ENCODE data around the gene GCNT4.
"Not testable (repeated sequence)": the region's sequence is repeated elsewhere in the genome, so short reads cannot be mapped to it uniquely, and the experiment has no call there.

The GCNT4 gene

DNA sequence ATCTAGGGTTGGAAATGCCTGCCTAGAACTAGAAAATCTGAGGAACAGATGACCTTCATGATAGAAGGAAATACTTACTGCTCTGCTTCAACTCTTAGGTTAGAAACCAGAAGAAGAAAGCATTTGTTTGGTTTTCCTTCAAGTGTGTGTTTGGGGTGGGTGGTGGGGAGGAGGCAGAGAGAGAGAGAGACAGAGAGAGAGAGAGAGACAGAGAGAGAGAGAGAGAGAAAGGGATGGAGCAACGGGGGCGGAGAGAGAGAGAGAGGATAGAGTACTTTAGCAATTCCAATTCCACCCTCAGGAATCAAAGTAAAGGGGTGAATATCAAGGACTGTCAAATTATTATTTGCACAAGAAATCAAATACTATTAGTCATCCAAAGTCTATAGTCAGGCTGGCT is 29.2 kb upstream of the GCNT4 start:
- H3K36me3 ChIP-seq (replicated peaks; ENCODE audit: insufficient read depth, low read length), result no peaks in the 10 kb centered on the region
- H3F3A ChIP-seq (ENCODE audit: insufficient read depth, low read length), result no peaks in the 10 kb centered on the region
- DNase-seq, result no peak
- no peak overlapping the region for H3K9ac ChIP-seq (ENCODE audit: low read length)
- no peak overlapping the region for H3K27ac ChIP-seq (ENCODE audit: low read length)
- no peaks in the 10 kb centered on the region for H3K9me2 ChIP-seq (replicated peaks; ENCODE audit: insufficient read depth, low read length)
- no peak for TF ChIP-seq EZH2phosphoT487 (IDR thresholded peaks at IDR 0.05; ENCODE audit: low read length)
- TF ChIP-seq EZH2 (optimal IDR thresholded peaks at IDR 0.05; ENCODE audit: low read depth, low read length), result no peak
- TF ChIP-seq, protein P1, sequence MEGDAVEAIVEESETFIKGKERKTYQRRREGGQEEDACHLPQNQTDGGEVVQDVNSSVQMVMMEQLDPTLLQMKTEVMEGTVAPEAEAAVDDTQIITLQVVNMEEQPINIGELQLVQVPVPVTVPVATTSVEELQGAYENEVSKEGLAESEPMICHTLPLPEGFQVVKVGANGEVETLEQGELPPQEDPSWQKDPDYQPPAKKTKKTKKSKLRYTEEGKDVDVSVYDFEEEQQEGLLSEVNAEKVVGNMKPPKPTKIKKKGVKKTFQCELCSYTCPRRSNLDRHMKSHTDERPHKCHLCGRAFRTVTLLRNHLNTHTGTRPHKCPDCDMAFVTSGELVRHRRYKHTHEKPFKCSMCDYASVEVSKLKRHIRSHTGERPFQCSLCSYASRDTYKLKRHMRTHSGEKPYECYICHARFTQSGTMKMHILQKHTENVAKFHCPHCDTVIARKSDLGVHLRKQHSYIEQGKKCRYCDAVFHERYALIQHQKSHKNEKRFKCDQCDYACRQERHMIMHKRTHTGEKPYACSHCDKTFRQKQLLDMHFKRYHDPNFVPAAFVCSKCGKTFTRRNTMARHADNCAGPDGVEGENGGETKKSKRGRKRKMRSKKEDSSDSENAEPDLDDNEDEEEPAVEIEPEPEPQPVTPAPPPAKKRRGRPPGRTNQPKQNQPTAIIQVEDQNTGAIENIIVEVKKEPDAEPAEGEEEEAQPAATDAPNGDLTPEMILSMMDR (IDR thresholded peaks at IDR 0.05; ENCODE audit: low read length), result no peak
- no peak overlapping the region for H3K4me3 ChIP-seq (ENCODE audit: low read length)
- H3K79me2 ChIP-seq (ENCODE audit: low read length), result no peaks in the 10 kb centered on the region
- H3K4me2 ChIP-seq (ENCODE audit: low read depth, low read length), result no peak overlapping the region
- no peaks in the 10 kb centered on the region for H4K20me1 ChIP-seq (ENCODE audit: insufficient read depth, low read length)
- H2AFZ ChIP-seq (ENCODE audit: low read length), result no peak overlapping the region
- no peaks in the 10 kb centered on the region for H3K9me3 ChIP-seq (replicated peaks; ENCODE audit: insufficient read depth, low read length)
- H3K27me3 ChIP-seq (replicated peaks; ENCODE audit: insufficient read depth, low read length), result no peaks in the 10 kb centered on the region
- H3K4me1 ChIP-seq (ENCODE audit: low read length), result no peaks in the 10 kb centered on the region

DNA sequence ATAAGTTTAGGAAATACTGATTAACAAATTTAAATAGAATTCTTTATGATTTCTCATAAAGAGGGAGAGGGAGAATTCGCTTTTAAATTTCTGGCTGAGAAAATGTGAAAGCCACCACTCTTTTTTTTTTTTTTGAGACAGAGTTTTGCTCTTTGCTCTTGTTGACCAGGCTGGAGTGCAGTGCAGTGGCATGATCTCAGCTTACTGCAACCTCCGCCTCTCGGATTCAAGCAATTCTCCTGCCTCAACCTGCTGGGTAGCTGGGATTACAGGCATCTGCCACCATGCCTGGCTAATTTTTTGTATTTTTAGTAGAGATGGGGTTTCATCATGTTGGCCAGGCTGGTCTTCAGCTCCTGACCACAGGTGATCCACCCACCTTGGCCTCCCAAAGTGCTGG is 27.0 kb upstream of the GCNT4 start:
- not testable (repeated sequence) for H3K4me2 ChIP-seq (ENCODE audit: low read depth, low read length); H2AFZ ChIP-seq (ENCODE audit: low read length); H3K4me1 ChIP-seq (ENCODE audit: low read length); H3K36me3 ChIP-seq (replicated peaks; ENCODE audit: insufficient read depth, low read length); DNase-seq; H3F3A ChIP-seq (ENCODE audit: insufficient read depth, low read length); H3K79me2 ChIP-seq (ENCODE audit: low read length); H3K9ac ChIP-seq (ENCODE audit: low read length); H3K9me2 ChIP-seq (replicated peaks; ENCODE audit: insufficient read depth, low read length); H3K27ac ChIP-seq (ENCODE audit: low read length); H3K9me3 ChIP-seq (replicated peaks; ENCODE audit: insufficient read depth, low read length); H3K27me3 ChIP-seq (replicated peaks; ENCODE audit: insufficient read depth, low read length); H3K4me3 ChIP-seq (ENCODE audit: low read length); H4K20me1 ChIP-seq (ENCODE audit: insufficient read depth, low read length)

DNA sequence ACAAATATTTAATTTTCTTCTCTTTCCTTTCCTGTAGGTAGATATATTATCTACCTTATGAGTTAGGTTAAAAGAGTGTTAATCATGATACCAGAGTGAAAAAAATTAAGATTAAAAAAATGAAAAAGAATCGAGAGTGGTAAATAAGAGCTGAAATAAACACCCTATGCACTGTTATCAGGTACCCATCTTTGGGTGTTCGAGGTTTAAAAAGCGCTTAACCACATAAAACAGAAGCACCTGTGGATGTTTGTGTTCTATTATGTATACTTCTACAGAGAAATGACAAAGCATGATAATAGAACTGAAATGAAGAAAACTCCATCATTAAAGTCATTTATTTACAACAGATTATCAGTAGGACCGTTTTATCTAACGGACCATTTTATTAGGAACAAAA is 25.7 kb upstream of the GCNT4 start:
- Histone ChIP-seq H3K4me3 (ENCODE audit: low read length) (no peak overlapping the region), H3K9me3 (replicated peaks; ENCODE audit: insufficient read depth, low read length) (no peaks in the 10 kb centered on the region), H3K9ac (ENCODE audit: low read length) (no peak overlapping the region), H4K20me1 (ENCODE audit: insufficient read depth, low read length) (no peaks in the 10 kb centered on the region), H3K9me2 (replicated peaks; ENCODE audit: insufficient read depth, low read length) (no peaks in the 10 kb centered on the region), H3K4me2 (ENCODE audit: low read depth, low read length) (no peak overlapping the region), H3K27ac (ENCODE audit: low read length) (no peak overlapping the region), H3K79me2 (ENCODE audit: low read length) (no peaks in the 10 kb centered on the region), H3K27me3 (replicated peaks; ENCODE audit: insufficient read depth, low read length) (no peaks in the 10 kb centered on the region), H3K4me1 (ENCODE audit: low read length) (no peaks in the 10 kb centered on the region), H3K36me3 (replicated peaks; ENCODE audit: insufficient read depth, low read length) (no peaks in the 10 kb centered on the region), H2AFZ (ENCODE audit: low read length) (no peak overlapping the region), H3F3A (ENCODE audit: insufficient read depth, low read length) (no peaks in the 10 kb centered on the region)
- no peak for TF ChIP-seq EZH2phosphoT487 (IDR thresholded peaks at IDR 0.05; ENCODE audit: low read length)
- TF ChIP-seq, protein P1 (IDR thresholded peaks at IDR 0.05; ENCODE audit: low read length), result no peak
- no peak for TF ChIP-seq EZH2 (optimal IDR thresholded peaks at IDR 0.05; ENCODE audit: low read depth, low read length)
- DNase-seq, result no peak

DNA sequence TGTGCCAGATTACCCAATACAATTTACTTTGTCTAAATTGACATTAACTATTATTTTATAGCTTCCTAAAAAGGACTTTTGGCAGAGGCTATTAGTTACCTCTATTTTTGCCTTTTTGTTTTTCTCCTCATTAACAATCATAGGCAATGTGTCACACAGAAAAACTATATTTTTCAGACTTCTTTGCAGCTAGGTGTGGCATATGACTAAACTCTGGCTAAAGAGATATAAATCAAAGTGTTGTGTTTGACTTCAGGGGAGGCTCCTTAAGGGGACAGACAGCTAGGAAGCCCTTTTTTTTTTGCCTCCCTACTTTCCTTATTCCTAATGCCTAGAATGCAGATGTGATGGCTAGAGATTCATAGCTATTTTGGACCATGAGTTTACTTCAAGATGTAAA is 19.7 kb upstream of the GCNT4 start:
- TF ChIP-seq EZH2phosphoT487 (IDR thresholded peaks at IDR 0.05; ENCODE audit: low read length) (no peak), EZH2 (optimal IDR thresholded peaks at IDR 0.05; ENCODE audit: low read depth, low read length) (no peak)
- H3K9me2 ChIP-seq (replicated peaks; ENCODE audit: insufficient read depth, low read length), result no peaks in the 10 kb centered on the region
- H3K4me3 ChIP-seq (ENCODE audit: low read length), result no peak overlapping the region
- no peaks in the 10 kb centered on the region for H4K20me1 ChIP-seq (ENCODE audit: insufficient read depth, low read length)
- no peaks in the 10 kb centered on the region for H3K27me3 ChIP-seq (replicated peaks; ENCODE audit: insufficient read depth, low read length)
- DNase-seq, result no peak
- H3F3A ChIP-seq (ENCODE audit: insufficient read depth, low read length), result no peaks in the 10 kb centered on the region
- H2AFZ ChIP-seq (ENCODE audit: low read length), result no peak overlapping the region
- H3K4me1 ChIP-seq (ENCODE audit: low read length), result no peaks in the 10 kb centered on the region
- no peak overlapping the region for H3K4me2 ChIP-seq (ENCODE audit: low read depth, low read length)
- H3K27ac ChIP-seq (ENCODE audit: low read length), result no peak overlapping the region
- H3K79me2 ChIP-seq (ENCODE audit: low read length), result no peaks in the 10 kb centered on the region
- H3K9ac ChIP-seq (ENCODE audit: low read length), result no peak overlapping the region
- no peaks in the 10 kb centered on the region for H3K36me3 ChIP-seq (replicated peaks; ENCODE audit: insufficient read depth, low read length)
- no peaks in the 10 kb centered on the region for H3K9me3 ChIP-seq (replicated peaks; ENCODE audit: insufficient read depth, low read length)

Measured in MM.1S (cell line).